Measurements from ENCODE around the gene ITGA6.

Gene ITGA6

GRCh38 chr2:172380436-172381274 lies 46.7 kb upstream of the ITGA6 start (continued):
- TF ChIP-seq PATZ1 (tag by site-specific recombination; IDR thresholded peaks at IDR 0.05) (no peak), OSR2 (tag by site-specific recombination; IDR thresholded peaks at IDR 0.05) (no peak), TSHZ1 (tag by site-specific recombination; IDR thresholded peaks at IDR 0.05; ENCODE audit: borderline replicate concordance) (no peak), GLI4 (tag by site-specific recombination; IDR thresholded peaks at IDR 0.05) (no peak), ZNF416 (tag by site-specific recombination; IDR thresholded peaks at IDR 0.05) (no peak), ZFHX2 (tag by site-specific recombination; conservative IDR thresholded peaks at IDR 0.05) (no peak), ZNF473 (tag by site-specific recombination; IDR thresholded peaks at IDR 0.05) (no peak), ZNF596 (tag by site-specific recombination; IDR thresholded peaks at IDR 0.05) (no peak), ZBTB11 (tag by site-specific recombination; conservative IDR thresholded peaks at IDR 0.05; ENCODE audit: low read depth) (no peak), SP3 (tag by site-specific recombination; IDR thresholded peaks at IDR 0.05) (no peak), ZNF114 (tag by site-specific recombination; IDR thresholded peaks at IDR 0.05) (no peak)

- Histone ChIP-seq H3K36me3 (ENCODE audit: control insufficient read depth in 2 of 2, insufficient read depth in 1 of 2, low read length in 2 of 2) (no peaks in the 10 kb centered on the region), H3K9me3 (ENCODE audit: control insufficient read depth, insufficient read depth, low read depth, low read length) (no peaks in the 10 kb centered on the region), H3K27ac (ENCODE audit: extremely low read depth, low read depth, low read length) (no peak overlapping the region), H3K4me1 (ENCODE audit: control insufficient read depth, insufficient read depth, low read length) (no peaks in the 10 kb centered on the region), H3K4me3 (ENCODE audit: low read depth, low read length) (no peak overlapping the region)
- ChIA-PET CTCF (interaction anchor here (0.6 kb wide), 1 partner anchor 238 kb away, joined by 3 read pairs; no protein-coding TSS in a partner anchor), POLR2A (no interaction called here)
- TF ChIP-seq GFI1B (tag by site-specific recombination; IDR thresholded peaks at IDR 0.05) (no peak), ZNF148 (tag by site-specific recombination; IDR thresholded peaks at IDR 0.05; ENCODE audit: borderline replicate concordance) (no peak), BCL6B (tag by site-specific recombination; IDR thresholded peaks at IDR 0.05) (no peak), ZNF157 (tag by site-specific recombination; IDR thresholded peaks at IDR 0.05) (no peak), ZNF19 (tag by site-specific recombination; IDR thresholded peaks at IDR 0.05; ENCODE audit: low read depth) (no peak), ZNF555 (tag by site-specific recombination; conservative IDR thresholded peaks at IDR 0.05) (no peak), ZNF366 (tag by site-specific recombination; conservative IDR thresholded peaks at IDR 0.05) (no peak), ZNF639 (tag by site-specific recombination; IDR thresholded peaks at IDR 0.05) (no peak)
Observed at GRCh38 chr2:172381275-172382027, 45.9 kb upstream of the ITGA6 start.

Measured in HEK293 (cell line).